HL-60 (cell line): ENCODE measurements around the gene TUT1.

Source experiments
- DNase-seq, 2 experiments: peaks; one replicate each; pipeline ENCODE4 v3.0.0-alpha.2; 2010 to 2020; ENCODE audit warnings: low read depth in 1 of 2, low spot score in 1 of 2
- H3K27ac ChIP-seq: fragments of 250-450 bp; sonication (Bioruptor Pico); replicated peaks from 2 replicates; pipeline ENCODE4 v1.5.1; 2020; ENCODE audit warnings: mild to moderate bottlenecking, moderate library complexity
- H3K27me3 ChIP-seq: fragments of 250-450 bp; sonication (Bioruptor Pico); 2 replicates; pipeline ENCODE4 v1.5.1; 2021; ENCODE audit warnings: mild to moderate bottlenecking, moderate library complexity; ENCODE audit not compliant: insufficient read depth, poor library complexity, severe bottlenecking
- H3K4me3 ChIP-seq: replicated peaks from 2 replicates; pipeline ENCODE4 v1.5.1; 2011; ENCODE audit warnings: mild to moderate bottlenecking, control low read depth, low read length; ENCODE audit not compliant: insufficient read depth
- CTCF ChIP-seq: IDR thresholded peaks from one replicate; pipeline ENCODE4 v1.5.1; 2011; ENCODE audit warnings: low read length, control low read depth, inconsistent platforms; ENCODE audit not compliant: insufficient read depth
- GABPA ChIP-seq: IDR thresholded peaks from 2 replicates; pipeline ENCODE4 v1.6.1; 2012; ENCODE audit warnings: low read depth
- POLR2AphosphoS5 ChIP-seq: IDR thresholded peaks from 2 replicates; pipeline ENCODE4 v1.6.1; 2012; ENCODE audit warnings: low read depth
- REST ChIP-seq: IDR thresholded peaks from 2 replicates; pipeline ENCODE4 v1.6.1; 2012; ENCODE audit warnings: low read depth; ENCODE audit not compliant: insufficient replicate concordance
- SPI1 ChIP-seq: IDR thresholded peaks from 2 replicates; pipeline ENCODE4 v1.6.1; 2012; ENCODE audit warnings: low read depth, mild to moderate bottlenecking, borderline replicate concordance

TUT1 gene

GRCh38 chr11:62615521-62615920 is 24.2 kb upstream of the TUT1 start:
- no peak overlapping the region for H3K27ac ChIP-seq
- no peak for TF ChIP-seq REST
- TF ChIP-seq POLR2AphosphoS5, result no peak
- TF ChIP-seq CTCF, result no peak
- no peak for TF ChIP-seq SPI1
- TF ChIP-seq GABPA, result no peak
- no peak for DNase-seq
- no peak overlapping the region for H3K4me3 ChIP-seq
- no peaks in the 10 kb centered on the region for H3K27me3 ChIP-seq

GRCh38 chr11:62614275-62614674 is 23.0 kb upstream of the TUT1 start:
- no peak overlapping the region for H3K4me3 ChIP-seq
- H3K27ac ChIP-seq, result no peak overlapping the region
- TF ChIP-seq POLR2AphosphoS5, result no peak
- no peak for TF ChIP-seq GABPA
- TF ChIP-seq REST, result no peak
- TF ChIP-seq CTCF, result no peak
- no peak for TF ChIP-seq SPI1
- DNase-seq, result no peak
- H3K27me3 ChIP-seq, result no peaks in the 10 kb centered on the region

GRCh38 chr11:62613291-62613778 is 22.0 kb upstream of the TUT1 start:
- no peak for DNase-seq
- Histone ChIP-seq H3K4me3 (no peak overlapping the region; the same call in 1 of the 2 replicates), H3K27ac (no peak overlapping the region), H3K27me3 (no peaks in the 10 kb centered on the region)
- TF ChIP-seq SPI1, result no peak
- no peak for TF ChIP-seq CTCF
- TF ChIP-seq GABPA, result no peak
- no peak for TF ChIP-seq REST
- no peak for TF ChIP-seq POLR2AphosphoS5
